Esophagus squamous epithelium (tissue), 4 donors: ENCODE results near the gene NR6A1.

Source experiments
- CTCF ChIP-seq, 6 experiments: fragments of 450-650 bp in 4 of 6; fragments of 200-600 bp in 2 of 6; sonication (generic) in 2 of 6; IDR thresholded peaks; one replicate each; pipeline ENCODE4 v1.5.1; 2016 to 2019; ENCODE audit warnings: antibody characterized with exemption in 6 of 6, mild to moderate bottlenecking in 4 of 6, moderate library complexity in 4 of 6
- POLR2A ChIP-seq, 4 donors: fragments of 450-650 bp; IDR thresholded peaks; one replicate each; pipeline ENCODE4 v1.6.1; 2017; ENCODE audit warnings: antibody characterized with exemption in 4 of 4, mild to moderate bottlenecking in 4 of 4, moderate library complexity in 3 of 4

- TF ChIP-seq POLR2A (IDR thresholded peaks at IDR 0.05): peak in 1 of 4 donors; percentile 37
- TF ChIP-seq CTCF (IDR thresholded peaks at IDR 0.05): peak in 5 of 6 experiments; percentile 19 to 68 (median 36)
Measured at GRCh38 chr9:124776954-124777648, 6.0 kb upstream of the NR6A1 start, which contains the start of gene OLFML2A.
